Esophagus squamous epithelium (tissue), 5 donors: ENCODE results near the gene BRD3. TPM values are rescaled to one million over a fixed set of nuclear protein-coding genes. Genes with fewer than 3 reads are reported as not detected.

Experiments
- DNase-seq: peaks from one replicate; lab custom pipeline; 2025; lab: John Stamatoyannopoulos, UW
- H3K27ac ChIP-seq, 4 donors: fragments of 200-600 bp; sonication (generic); one replicate each; pipeline ENCODE4 v1.5.1; 2016 to 2019; ENCODE audit warnings: mild to moderate bottlenecking in 1 of 4
- H3K27me3 ChIP-seq, 4 donors: fragments of 200-600 bp; sonication (generic); 1 replicate in 3 of 4; 2 replicates in 1 of 4; pipeline versions ENCODE4 v1.5.1 to v1.6.0; 2017 to 2021; ENCODE audit warnings: antibody characterized with exemption in 1 of 4
- H3K36me3 ChIP-seq, 3 donors: fragments of 200-600 bp; sonication (generic); one replicate each; pipeline ENCODE4 v1.5.1; 2016 to 2019
- H3K4me1 ChIP-seq, 3 donors: fragments of 200-600 bp; sonication (generic); one replicate each; pipeline ENCODE4 v1.5.1; 2017 to 2019
- H3K4me3 ChIP-seq, 4 donors: fragments of 200-600 bp; sonication (generic); 1 replicate in 3 of 4; 2 replicates in 1 of 4; pipeline ENCODE4 v1.5.1; 2016 to 2019; ENCODE audit warnings: mild to moderate bottlenecking in 2 of 4, moderate library complexity in 1 of 4
- H3K9me3 ChIP-seq, 3 donors: fragments of 200-600 bp; sonication (generic); one replicate each; pipeline ENCODE4 v1.5.1; 2016 to 2019
- POLR2A ChIP-seq, 4 donors: fragments of 450-650 bp; IDR thresholded peaks; one replicate each; pipeline ENCODE4 v1.6.1; 2017; ENCODE audit warnings: antibody characterized with exemption in 4 of 4, mild to moderate bottlenecking in 4 of 4, moderate library complexity in 3 of 4
- WGBS, 2 donors: methylation state at CpG; one replicate each; pipeline ENCODE4 v1.1.5; 2018; 5-methylcytosine and 5-hydroxymethylcytosine counted together
- intact Hi-C: fragments of 100-400 bp; cut with DNase I; formaldehyde crosslinking; loops from one replicate; pipeline ENCODE4 v1.15.0; 2022
- total RNA-seq, 4 donors: library from RNA; depleted of rRNA; stranded (reverse); fragments of >200 nt; gene quantifications; one replicate each; pipeline ENCODE4 v1.1.0, GENCODE V29; 2016
- TF ChIP-seq, protein P1 (sequence below), 6 experiments: fragments of 450-650 bp in 4 of 6; fragments of 200-600 bp in 2 of 6; sonication (generic) in 2 of 6; IDR thresholded peaks; one replicate each; pipeline ENCODE4 v1.5.1; 2016 to 2019; ENCODE audit warnings: antibody characterized with exemption in 6 of 6, mild to moderate bottlenecking in 4 of 6, moderate library complexity in 4 of 6
- donor health status: DM: yes; HTN: yes; CAD: no.

BRD3 gene
- total RNA-seq, 4 donors from 2014 or later: 7.2 to 23.7 (median 9.4) TPM

DNA sequence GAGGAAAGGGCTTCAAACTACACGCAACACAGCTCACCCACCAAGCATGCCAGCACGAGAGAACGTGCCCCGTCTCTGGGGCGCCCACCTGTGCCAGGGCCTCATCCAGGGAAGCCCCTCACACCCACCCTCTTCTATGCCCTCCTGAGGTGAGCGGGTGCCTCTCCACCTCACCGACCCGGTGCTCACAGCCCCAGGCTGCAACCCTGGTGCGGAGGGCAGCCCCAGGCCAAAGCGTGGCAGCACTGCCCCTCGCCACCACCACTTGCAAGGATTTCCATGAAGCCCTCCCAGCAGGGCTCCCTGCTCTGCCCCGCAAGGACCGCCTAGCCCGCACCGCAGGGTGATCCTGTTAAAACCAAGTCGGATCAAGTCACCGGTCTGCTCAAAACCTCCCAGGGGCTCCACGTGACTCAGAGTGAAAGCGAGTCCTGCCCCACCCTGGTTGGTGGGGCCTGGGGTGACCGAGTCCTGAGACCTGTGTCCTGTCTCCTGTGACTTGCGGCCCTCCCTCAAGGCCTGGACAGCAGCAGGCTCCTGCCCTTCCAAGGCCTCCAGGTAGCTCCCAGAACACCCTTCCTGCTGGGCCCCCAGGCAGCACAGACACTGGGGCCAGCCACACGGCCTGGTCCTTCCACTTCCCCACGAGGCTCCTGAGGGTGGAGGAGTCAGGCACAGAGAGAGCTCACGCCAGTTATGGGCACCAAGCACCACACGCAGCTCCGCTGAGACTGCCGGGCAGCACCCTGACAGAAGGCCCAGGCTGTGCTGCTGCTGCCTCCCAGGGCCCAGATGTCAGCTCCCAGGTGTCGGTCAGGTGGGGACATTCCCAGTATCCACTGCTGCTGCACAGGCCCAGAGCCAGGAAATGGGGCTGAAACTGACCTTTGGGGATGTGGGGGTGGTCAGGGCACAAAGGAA, 12.7 kb downstream of the BRD3 start:
- H3K36me3 ChIP-seq: peaks cover 20 to 49% (median 21%) of the 10 kb centered on the region in 3 donors
- no peaks in the 10 kb centered on the region for H3K9me3 ChIP-seq
- no peak for DNase-seq
- WGBS, 2 donors: 86 to 94% methylated on average over 3 to 8 of the region's 28 CpGs
- peak overlapping the region; percentile 33 to 82 (median 58) for H3K27ac ChIP-seq
- TF ChIP-seq, protein P1, sequence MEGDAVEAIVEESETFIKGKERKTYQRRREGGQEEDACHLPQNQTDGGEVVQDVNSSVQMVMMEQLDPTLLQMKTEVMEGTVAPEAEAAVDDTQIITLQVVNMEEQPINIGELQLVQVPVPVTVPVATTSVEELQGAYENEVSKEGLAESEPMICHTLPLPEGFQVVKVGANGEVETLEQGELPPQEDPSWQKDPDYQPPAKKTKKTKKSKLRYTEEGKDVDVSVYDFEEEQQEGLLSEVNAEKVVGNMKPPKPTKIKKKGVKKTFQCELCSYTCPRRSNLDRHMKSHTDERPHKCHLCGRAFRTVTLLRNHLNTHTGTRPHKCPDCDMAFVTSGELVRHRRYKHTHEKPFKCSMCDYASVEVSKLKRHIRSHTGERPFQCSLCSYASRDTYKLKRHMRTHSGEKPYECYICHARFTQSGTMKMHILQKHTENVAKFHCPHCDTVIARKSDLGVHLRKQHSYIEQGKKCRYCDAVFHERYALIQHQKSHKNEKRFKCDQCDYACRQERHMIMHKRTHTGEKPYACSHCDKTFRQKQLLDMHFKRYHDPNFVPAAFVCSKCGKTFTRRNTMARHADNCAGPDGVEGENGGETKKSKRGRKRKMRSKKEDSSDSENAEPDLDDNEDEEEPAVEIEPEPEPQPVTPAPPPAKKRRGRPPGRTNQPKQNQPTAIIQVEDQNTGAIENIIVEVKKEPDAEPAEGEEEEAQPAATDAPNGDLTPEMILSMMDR (IDR thresholded peaks at IDR 0.05): no peak
- no peak for TF ChIP-seq POLR2A (IDR thresholded peaks at IDR 0.05)
- H3K4me3 ChIP-seq: peak overlapping the region in 3 of 4 donors; percentile 2 to 33 (median 17)
- no peaks in the 10 kb centered on the region for H3K27me3 ChIP-seq
- H3K4me1 ChIP-seq: peaks cover 29 to 63% (median 34%) of the 10 kb centered on the region in 3 donors
- intact Hi-C loops: no loop called here

GRCh38 chr9:134053941-134054761, 13.7 kb downstream of the BRD3 start:
- no peaks in the 10 kb centered on the region for H3K27me3 ChIP-seq
- no peak overlapping the region for H3K4me3 ChIP-seq
- TF ChIP-seq, protein P1 (IDR thresholded peaks at IDR 0.05): no peak
- TF ChIP-seq POLR2A (IDR thresholded peaks at IDR 0.05): no peak
- no peaks in the 10 kb centered on the region for H3K9me3 ChIP-seq
- peaks cover 27 to 63% (median 32%) of the 10 kb centered on the region in 3 donors for H3K4me1 ChIP-seq
- H3K27ac ChIP-seq: no peak overlapping the region
- no peak for DNase-seq
- H3K36me3 ChIP-seq: peaks cover 24 to 59% (median 31%) of the 10 kb centered on the region in 3 donors
- intact Hi-C loops: no loop called here
- WGBS, 2 donors: 86 to 87% methylated on average over 12 to 15 of the region's 44 CpGs

DNA sequence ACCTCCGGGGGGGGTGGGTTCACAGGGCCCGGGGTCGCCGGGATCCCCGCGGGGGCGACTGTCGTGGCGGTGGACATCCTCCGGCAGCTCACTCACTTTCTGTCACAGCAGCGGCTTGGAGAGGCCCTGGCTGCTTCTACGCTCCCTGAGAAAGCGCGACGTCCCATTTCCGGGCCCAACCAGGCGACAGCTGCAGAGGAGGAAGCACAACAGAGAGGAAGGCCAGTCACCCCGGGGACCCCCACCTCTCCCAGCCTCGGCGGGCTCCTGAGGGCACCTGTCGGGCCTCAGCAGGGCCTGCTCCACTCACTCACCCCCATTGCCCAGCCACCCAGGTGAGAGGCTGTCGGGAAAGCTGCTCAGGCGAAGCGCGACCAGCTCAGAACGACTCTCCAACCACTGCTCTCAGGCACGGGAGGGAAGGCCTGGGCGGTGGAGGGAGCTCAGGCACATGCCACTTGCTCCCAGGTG, 14.4 kb downstream of the BRD3 start:
- intact Hi-C loops: no loop called here
- Histone ChIP-seq H3K4me1 (peaks cover 27 to 56% (median 32%) of the 10 kb centered on the region in 3 donors), H3K9me3 (no peaks in the 10 kb centered on the region), H3K27ac (no peak overlapping the region), H3K27me3 (no peaks in the 10 kb centered on the region), H3K36me3 (peaks cover 25 to 66% (median 38%) of the 10 kb centered on the region in 3 donors), H3K4me3 (no peak overlapping the region)
- WGBS, 2 donors: no CpG with 5 or more reads among the region's 28 CpGs
- TF ChIP-seq, protein P1 (IDR thresholded peaks at IDR 0.05): no peak
- TF ChIP-seq POLR2A (IDR thresholded peaks at IDR 0.05): no peak
- no peak for DNase-seq

DNA sequence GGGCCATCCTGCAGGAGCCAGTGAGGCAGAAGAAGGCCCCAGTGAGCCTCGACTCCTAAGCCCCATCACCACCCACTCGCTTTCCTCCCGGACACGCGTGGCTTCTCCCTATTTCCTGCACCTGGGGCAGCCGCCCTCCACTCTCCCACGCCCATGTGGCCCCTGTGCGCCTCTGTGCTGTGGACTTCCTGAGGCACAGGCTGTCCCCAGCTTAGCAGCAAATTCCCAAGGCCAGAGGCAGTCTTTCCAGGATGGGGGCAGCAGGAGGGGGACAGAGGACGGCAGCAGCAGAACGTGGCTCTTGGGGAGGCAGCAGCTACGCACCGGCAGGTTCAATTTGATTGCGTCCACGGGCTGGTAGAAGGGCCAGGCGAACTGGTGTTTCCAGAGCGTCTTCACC, 14.9 kb downstream of the BRD3 start:
- Histone ChIP-seq H3K4me3 (no peak overlapping the region), H3K9me3 (no peaks in the 10 kb centered on the region), H3K36me3 (peaks cover 30 to 71% (median 43%) of the 10 kb centered on the region in 3 donors), H3K4me1 (peaks cover 27 to 51% (median 32%) of the 10 kb centered on the region in 3 donors), H3K27ac (no peak overlapping the region), H3K27me3 (no peaks in the 10 kb centered on the region)
- no peak for TF ChIP-seq POLR2A (IDR thresholded peaks at IDR 0.05)
- TF ChIP-seq, protein P1 (IDR thresholded peaks at IDR 0.05): no peak
- DNase-seq: no peak
- intact Hi-C loops: no loop called here
- 73 to 86% methylated on average over 3 to 5 of the region's 16 CpGs for WGBS, 2 donors
